KMS-11 (cell line): ENCODE data around the gene DVL3.
"Not testable (repeated sequence)": the region's sequence is repeated elsewhere in the genome, so short reads cannot be mapped to it uniquely, and the experiment has no call there.

ENCODE experiments used
- H2AFZ ChIP-seq: fragments of 200-600 bp; sonication (generic); 2 replicates; pipeline ENCODE4 v1.6.1; 2016; ENCODE audit warnings: antibody characterized with exemption, mixed run types, low read depth
- H3K27ac ChIP-seq: fragments of 200-600 bp; sonication (generic); 2 replicates; pipeline ENCODE4 v1.6.1; 2016; ENCODE audit warnings: mild to moderate bottlenecking, mixed run types
- H3K27me3 ChIP-seq: fragments of 200-600 bp; sonication (generic); 2 replicates; pipeline ENCODE4 v1.6.1; 2017; ENCODE audit warnings: mild to moderate bottlenecking, low read depth, mixed run types, moderate library complexity; ENCODE audit not compliant: insufficient read depth
- H3K36me3 ChIP-seq: fragments of 200-600 bp; sonication (generic); 2 replicates; pipeline ENCODE4 v1.6.1; 2017; ENCODE audit warnings: mild to moderate bottlenecking, mixed run types; ENCODE audit not compliant: insufficient read depth
- H3K4me1 ChIP-seq: fragments of 200-600 bp; sonication (generic); 2 replicates; pipeline ENCODE4 v1.6.1; 2016; ENCODE audit warnings: mild to moderate bottlenecking, low read depth, mixed run types; ENCODE audit not compliant: poor library complexity, severe bottlenecking
- H3K4me2 ChIP-seq: fragments of 200-600 bp; sonication (generic); 2 replicates; pipeline ENCODE4 v1.7.0; 2016; ENCODE audit warnings: mild to moderate bottlenecking, mixed run types
- H3K4me3 ChIP-seq: fragments of 200-600 bp; sonication (generic); IDR thresholded peaks from 2 replicates; pipeline ENCODE4 v1.6.1; 2017; ENCODE audit warnings: low read depth, low read length, mixed read lengths; ENCODE audit not compliant: insufficient read depth
- H3K79me2 ChIP-seq: fragments of 200-600 bp; sonication (generic); 2 replicates; pipeline ENCODE4 v1.6.1; 2016; ENCODE audit warnings: low read depth, mixed run types; ENCODE audit not compliant: insufficient read depth
- H3K9ac ChIP-seq: fragments of 200-600 bp; sonication (generic); 2 replicates; pipeline ENCODE4 v1.6.1; 2016; ENCODE audit warnings: mild to moderate bottlenecking, mixed run types
- H4K20me1 ChIP-seq: fragments of 200-600 bp; sonication (generic); 2 replicates; pipeline ENCODE4 v1.6.1; 2016; ENCODE audit warnings: mild to moderate bottlenecking, mixed run types; ENCODE audit not compliant: insufficient read depth
- TF ChIP-seq, protein P1 (sequence below): fragments of 200-600 bp; sonication (generic); conservative IDR thresholded peaks from 2 replicates; pipeline ENCODE4 v1.6.1; 2017; ENCODE audit warnings: low read depth, mild to moderate bottlenecking, antibody characterized with exemption, low read length, moderate library complexity, mixed read lengths

Gene DVL3

DNA sequence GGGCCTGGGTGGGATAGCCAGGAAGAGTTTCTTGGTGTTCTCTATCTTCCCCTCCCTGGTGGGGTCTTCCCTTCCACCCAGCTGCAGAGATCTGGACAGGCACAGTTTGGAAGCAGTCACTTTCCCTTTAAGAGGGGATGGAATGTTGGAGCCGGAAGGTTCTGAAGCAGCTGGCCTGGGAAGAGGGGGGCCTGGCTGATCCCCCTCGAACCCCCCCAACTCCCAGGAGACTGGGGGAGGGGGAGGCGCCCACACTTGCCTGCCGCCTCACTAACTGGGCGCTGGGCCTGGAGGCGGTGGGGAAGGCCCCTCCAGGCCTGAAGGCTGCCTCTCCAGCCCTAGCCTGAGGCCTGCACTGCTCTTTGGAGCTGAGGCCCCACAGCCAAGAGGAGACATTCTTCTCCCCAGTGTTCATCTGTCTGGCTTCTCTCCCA lies 1.4 kb downstream of the DVL3 start:
- Histone ChIP-seq H3K27ac (peak overlapping the region; percentile 49; the same call in 1 of the 2 replicates), H3K79me2 (peaks cover 44% of the 10 kb centered on the region), H3K36me3 (no peaks in the 10 kb centered on the region), H3K9ac (peak overlapping the region; percentile 65; the same call in 1 of the 2 replicates), H3K4me2 (peak overlapping the region; percentile 77), H2AFZ (no peak overlapping the region), H3K27me3 (no peaks in the 10 kb centered on the region), H4K20me1 (no peaks in the 10 kb centered on the region), H3K4me3 (peak overlapping the region; percentile 88), H3K4me1 (peaks cover 20% of the 10 kb centered on the region)
- TF ChIP-seq, protein P1, sequence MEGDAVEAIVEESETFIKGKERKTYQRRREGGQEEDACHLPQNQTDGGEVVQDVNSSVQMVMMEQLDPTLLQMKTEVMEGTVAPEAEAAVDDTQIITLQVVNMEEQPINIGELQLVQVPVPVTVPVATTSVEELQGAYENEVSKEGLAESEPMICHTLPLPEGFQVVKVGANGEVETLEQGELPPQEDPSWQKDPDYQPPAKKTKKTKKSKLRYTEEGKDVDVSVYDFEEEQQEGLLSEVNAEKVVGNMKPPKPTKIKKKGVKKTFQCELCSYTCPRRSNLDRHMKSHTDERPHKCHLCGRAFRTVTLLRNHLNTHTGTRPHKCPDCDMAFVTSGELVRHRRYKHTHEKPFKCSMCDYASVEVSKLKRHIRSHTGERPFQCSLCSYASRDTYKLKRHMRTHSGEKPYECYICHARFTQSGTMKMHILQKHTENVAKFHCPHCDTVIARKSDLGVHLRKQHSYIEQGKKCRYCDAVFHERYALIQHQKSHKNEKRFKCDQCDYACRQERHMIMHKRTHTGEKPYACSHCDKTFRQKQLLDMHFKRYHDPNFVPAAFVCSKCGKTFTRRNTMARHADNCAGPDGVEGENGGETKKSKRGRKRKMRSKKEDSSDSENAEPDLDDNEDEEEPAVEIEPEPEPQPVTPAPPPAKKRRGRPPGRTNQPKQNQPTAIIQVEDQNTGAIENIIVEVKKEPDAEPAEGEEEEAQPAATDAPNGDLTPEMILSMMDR, result no peak

GRCh38 chr3:184157206-184157605 lies 2.0 kb downstream of the DVL3 start:
- peak overlapping the region; percentile 77 for H3K4me2 ChIP-seq
- no peaks in the 10 kb centered on the region for H3K36me3 ChIP-seq
- H3K9ac ChIP-seq, result peak overlapping the region; percentile 65; the same call in 1 of the 2 replicates
- peaks cover 20% of the 10 kb centered on the region for H3K4me1 ChIP-seq
- H4K20me1 ChIP-seq, result no peaks in the 10 kb centered on the region
- H3K27ac ChIP-seq, result no peak overlapping the region
- no peaks in the 10 kb centered on the region for H3K27me3 ChIP-seq
- H3K4me3 ChIP-seq, result no peak overlapping the region
- TF ChIP-seq, protein P1, result no peak
- H3K79me2 ChIP-seq, result peaks cover 49% of the 10 kb centered on the region
- H2AFZ ChIP-seq, result no peak overlapping the region

DNA sequence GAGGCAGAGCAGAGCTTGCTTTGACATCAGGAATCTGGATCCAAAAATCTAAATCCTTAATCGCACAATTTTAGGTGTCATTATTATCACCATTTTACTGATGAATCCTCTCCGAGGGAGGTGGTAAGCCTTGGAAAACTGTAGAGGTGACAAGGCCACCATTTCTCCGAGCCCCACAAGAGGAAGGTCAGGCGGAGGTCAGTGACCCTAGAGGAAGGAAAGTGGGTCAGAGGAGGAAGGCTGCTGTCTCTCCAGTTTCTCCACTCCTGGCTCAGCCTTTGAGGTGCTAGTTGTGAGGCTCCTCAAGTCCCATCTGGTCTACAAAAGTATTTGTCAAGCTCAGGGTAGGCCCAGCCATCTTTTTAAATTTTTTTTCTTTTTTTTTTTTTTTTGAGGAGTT lies 3.2 kb downstream of the DVL3 start:
- H3K4me2 ChIP-seq, result peak overlapping the region; percentile 77; the same call in 1 of the 2 replicates
- TF ChIP-seq, protein P1, result no peak
- H3K27ac ChIP-seq, result no peak overlapping the region
- H3K4me1 ChIP-seq, result peaks cover 20% of the 10 kb centered on the region
- H3K9ac ChIP-seq, result no peak overlapping the region
- no peaks in the 10 kb centered on the region for H4K20me1 ChIP-seq
- no peaks in the 10 kb centered on the region for H3K36me3 ChIP-seq
- no peak overlapping the region for H2AFZ ChIP-seq
- no peaks in the 10 kb centered on the region for H3K27me3 ChIP-seq
- H3K79me2 ChIP-seq, result peaks cover 49% of the 10 kb centered on the region
- no peak overlapping the region for H3K4me3 ChIP-seq

- Histone ChIP-seq H3K36me3 (no peaks in the 10 kb centered on the region), H3K9ac (no peak overlapping the region), H3K27me3 (no peaks in the 10 kb centered on the region), H3K79me2 (peaks cover 49% of the 10 kb centered on the region), H3K27ac (no peak overlapping the region), H3K4me1 (peaks cover 20% of the 10 kb centered on the region), H3K4me3 (no peak overlapping the region), H3K4me2 (no peak overlapping the region), H2AFZ (no peak overlapping the region), H4K20me1 (no peaks in the 10 kb centered on the region)
- TF ChIP-seq, protein P1, result no peak
Measured at GRCh38 chr3:184160456-184160855, 5.3 kb downstream of the DVL3 start.

GRCh38 chr3:184162571-184163070 lies 7.4 kb downstream of the DVL3 start:
- not testable (repeated sequence) for H4K20me1 ChIP-seq, H3K9ac ChIP-seq, H3K27ac ChIP-seq, H3K4me2 ChIP-seq, H3K36me3 ChIP-seq, H3K27me3 ChIP-seq, H2AFZ ChIP-seq, H3K4me3 ChIP-seq
- H3K4me1 ChIP-seq, result peaks cover 12% of the 10 kb centered on the region
- peaks cover 37% of the 10 kb centered on the region for H3K79me2 ChIP-seq
